OCI-LY7 (cell line): Measurements from ENCODE around the gene SOX8.
"Not testable (repeated sequence)": the region's sequence is repeated elsewhere in the genome, so short reads cannot be mapped to it uniquely, and the experiment has no call there.

Experiments used
- EZH2phosphoT487 ChIP-seq: fragments of 200-600 bp; sonication (generic); IDR thresholded peaks from 2 replicates; pipeline ENCODE4 v1.6.1; 2018; ENCODE audit warnings: low read depth, borderline replicate concordance, mild to moderate bottlenecking, mixed run types, antibody characterized with exemption, low read length, moderate library complexity, mixed read lengths
- TF ChIP-seq, protein P1 (sequence below): fragments of 200-600 bp; sonication (generic); conservative IDR thresholded peaks from 2 replicates; pipeline ENCODE4 v1.5.1; 2014; ENCODE audit warnings: mild to moderate bottlenecking, antibody characterized with exemption, low read length, moderate library complexity, mixed read lengths

DNA sequence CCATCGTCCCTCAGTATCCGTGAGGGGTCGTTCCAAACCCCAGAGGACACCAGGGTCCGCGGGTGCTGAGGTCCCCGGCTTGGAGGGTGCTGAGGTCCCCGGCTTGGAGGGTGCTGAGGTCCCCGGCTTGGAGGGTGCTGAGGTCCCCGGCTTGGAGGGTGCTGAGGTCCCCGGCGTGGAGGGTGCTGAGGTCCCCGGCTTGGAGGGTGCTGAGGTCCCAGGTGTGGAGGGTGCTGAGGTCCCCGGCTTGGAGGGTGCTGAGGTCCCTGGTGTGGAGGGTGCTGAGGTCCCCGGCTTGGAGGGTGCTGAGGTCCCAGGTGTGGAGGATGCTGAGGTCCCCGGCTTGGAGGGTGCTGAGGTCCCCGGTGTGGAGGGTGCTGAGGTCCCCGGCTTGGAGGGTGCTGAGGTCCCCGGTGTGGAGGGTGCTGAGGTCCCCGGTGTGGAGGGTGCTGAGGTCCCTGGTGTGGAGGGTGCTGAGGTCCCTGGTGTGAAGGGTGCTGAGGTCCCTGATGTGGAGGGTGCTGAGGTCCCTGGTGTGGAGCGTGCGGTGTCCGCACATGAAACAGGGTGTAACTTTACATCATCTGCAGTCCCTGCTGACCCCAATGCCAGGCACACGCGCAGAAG lies 43.7 kb downstream of the SOX8 start:
- TF ChIP-seq, protein P1, sequence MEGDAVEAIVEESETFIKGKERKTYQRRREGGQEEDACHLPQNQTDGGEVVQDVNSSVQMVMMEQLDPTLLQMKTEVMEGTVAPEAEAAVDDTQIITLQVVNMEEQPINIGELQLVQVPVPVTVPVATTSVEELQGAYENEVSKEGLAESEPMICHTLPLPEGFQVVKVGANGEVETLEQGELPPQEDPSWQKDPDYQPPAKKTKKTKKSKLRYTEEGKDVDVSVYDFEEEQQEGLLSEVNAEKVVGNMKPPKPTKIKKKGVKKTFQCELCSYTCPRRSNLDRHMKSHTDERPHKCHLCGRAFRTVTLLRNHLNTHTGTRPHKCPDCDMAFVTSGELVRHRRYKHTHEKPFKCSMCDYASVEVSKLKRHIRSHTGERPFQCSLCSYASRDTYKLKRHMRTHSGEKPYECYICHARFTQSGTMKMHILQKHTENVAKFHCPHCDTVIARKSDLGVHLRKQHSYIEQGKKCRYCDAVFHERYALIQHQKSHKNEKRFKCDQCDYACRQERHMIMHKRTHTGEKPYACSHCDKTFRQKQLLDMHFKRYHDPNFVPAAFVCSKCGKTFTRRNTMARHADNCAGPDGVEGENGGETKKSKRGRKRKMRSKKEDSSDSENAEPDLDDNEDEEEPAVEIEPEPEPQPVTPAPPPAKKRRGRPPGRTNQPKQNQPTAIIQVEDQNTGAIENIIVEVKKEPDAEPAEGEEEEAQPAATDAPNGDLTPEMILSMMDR = not testable (repeated sequence)
- not testable (repeated sequence) for TF ChIP-seq EZH2phosphoT487
